ENCODE measurements around the gene SLC44A1. TPM values are rescaled to one million over a fixed set of nuclear protein-coding genes. Genes with fewer than 3 reads are reported as not detected.
A peak's percentile ranks its signal among the peaks of the same experiment; 100 is the strongest.
"Not testable (repeated sequence)": the region's sequence is repeated elsewhere in the genome, so short reads cannot be mapped to it uniquely, and the experiment has no call there.

SLC44A1 gene
- total and polyA plus RNA-seq, 2 experiments from 2014 or later, result 30.4 to 52.6 TPM

GRCh38 chr9:105262497-105262896, 18.0 kb downstream of the SLC44A1 start:
- no peaks in the 10 kb centered on the region for H3K9me3 ChIP-seq (ENCODE audit: low read depth)
- in situ Hi-C loops (cut with MboI), result no loop called here
- no peak for DNase-seq
- TF ChIP-seq EZH2 (IDR thresholded peaks at IDR 0.05; ENCODE audit: insufficient read depth, poor library complexity, severe bottlenecking) (no peak), EZH2phosphoT487 (IDR thresholded peaks at IDR 0.05; ENCODE audit: insufficient read depth, low read depth) (no peak)
- H3K27ac ChIP-seq, result no peak overlapping the region
- no peak overlapping the region for H2AFZ ChIP-seq
- H3K9me2 ChIP-seq (ENCODE audit: insufficient read depth), result no peaks in the 10 kb centered on the region
- H3K4me1 ChIP-seq (ENCODE audit: insufficient read depth), result peaks cover 23% of the 10 kb centered on the region; the same call in 1 of the 2 replicates
- H3F3A ChIP-seq (ENCODE audit: insufficient read depth), result no peaks in the 10 kb centered on the region
- 92 to 100% methylated on average over 2 of the region's 2 CpGs for WGBS, 2 experiments (ENCODE audit: low coverage in 1 of 2, low lambda C conversion rate in 2 of 2, missing lambda C conversion rate in 2 of 2)
- no peak overlapping the region for H3K4me3 ChIP-seq
- no peak overlapping the region for H3K9ac ChIP-seq
- no peaks in the 10 kb centered on the region for H3K36me3 ChIP-seq (ENCODE audit: low read depth)
- no peaks in the 10 kb centered on the region for H3K27me3 ChIP-seq (replicated peaks; ENCODE audit: insufficient read depth)
- peaks cover 97% of the 10 kb centered on the region for H3K79me2 ChIP-seq (ENCODE audit: insufficient read depth)
- no peaks in the 10 kb centered on the region for H4K20me1 ChIP-seq (ENCODE audit: insufficient read depth)
- H3K4me2 ChIP-seq (ENCODE audit: unreplicated experiment), result no peak overlapping the region

GRCh38 chr9:105264380-105264779, 19.9 kb downstream of the SLC44A1 start:
- WGBS, 2 experiments (ENCODE audit: low coverage in 1 of 2, low lambda C conversion rate in 2 of 2, missing lambda C conversion rate in 2 of 2), result 42 to 47% methylated on average over 4 of the region's 4 CpGs
- Histone ChIP-seq H2AFZ (0 out of 2 replicates have a peak overlapping the region, but pooled peaks have one; percentile 13), H3K4me1 (ENCODE audit: insufficient read depth) (peaks cover 17% of the 10 kb centered on the region; the same call in 1 of the 2 replicates), H3K27ac (peak overlapping the region; percentile 26; the same call in 1 of the 2 replicates), H3K9me3 (ENCODE audit: low read depth) (no peaks in the 10 kb centered on the region), H3K4me2 (ENCODE audit: unreplicated experiment) (no peak overlapping the region), H3K9ac (no peak overlapping the region), H3K36me3 (ENCODE audit: low read depth) (no peaks in the 10 kb centered on the region), H3K27me3 (replicated peaks; ENCODE audit: insufficient read depth) (no peaks in the 10 kb centered on the region), H3K79me2 (ENCODE audit: insufficient read depth) (peaks cover 97% of the 10 kb centered on the region), H3F3A (ENCODE audit: insufficient read depth) (no peaks in the 10 kb centered on the region), H3K9me2 (ENCODE audit: insufficient read depth) (no peaks in the 10 kb centered on the region), H3K4me3 (no peak overlapping the region), H4K20me1 (ENCODE audit: insufficient read depth) (no peaks in the 10 kb centered on the region)
- TF ChIP-seq EZH2 (IDR thresholded peaks at IDR 0.05; ENCODE audit: insufficient read depth, poor library complexity, severe bottlenecking), result no peak
- no peak for TF ChIP-seq EZH2phosphoT487 (IDR thresholded peaks at IDR 0.05; ENCODE audit: insufficient read depth, low read depth)
- DNase-seq, result peak; percentile 49
- in situ Hi-C loops (cut with MboI), result no loop called here

- H3K9me3 ChIP-seq (ENCODE audit: low read depth); H3K4me2 ChIP-seq (ENCODE audit: unreplicated experiment); in situ Hi-C loops (cut with MboI); H3F3A ChIP-seq (ENCODE audit: insufficient read depth); H3K27ac ChIP-seq; H3K36me3 ChIP-seq (ENCODE audit: low read depth); H3K27me3 ChIP-seq (replicated peaks; ENCODE audit: insufficient read depth); H3K4me3 ChIP-seq; H3K9me2 ChIP-seq (ENCODE audit: insufficient read depth); H4K20me1 ChIP-seq (ENCODE audit: insufficient read depth); H2AFZ ChIP-seq; H3K9ac ChIP-seq; H3K4me1 ChIP-seq (ENCODE audit: insufficient read depth); DNase-seq: not testable (repeated sequence)
- 96 to 98% methylated on average over 10 of the region's 10 CpGs for WGBS, 2 experiments (ENCODE audit: low coverage in 1 of 2, low lambda C conversion rate in 2 of 2, missing lambda C conversion rate in 2 of 2)
- H3K79me2 ChIP-seq (ENCODE audit: insufficient read depth), result peaks cover 97% of the 10 kb centered on the region
Observed at GRCh38 chr9:105268254-105268653, 23.8 kb downstream of the SLC44A1 start.

- no peaks in the 10 kb centered on the region for H3K27me3 ChIP-seq (replicated peaks; ENCODE audit: insufficient read depth)
- no peak overlapping the region for H2AFZ ChIP-seq
- in situ Hi-C loops (cut with MboI), result no loop called here
- H3K9me3 ChIP-seq (ENCODE audit: low read depth), result no peaks in the 10 kb centered on the region
- no peak for DNase-seq
- no peak overlapping the region for H3K4me3 ChIP-seq
- no peaks in the 10 kb centered on the region for H3K36me3 ChIP-seq (ENCODE audit: low read depth)
- H3K9ac ChIP-seq, result no peak overlapping the region
- H3F3A ChIP-seq (ENCODE audit: insufficient read depth), result no peaks in the 10 kb centered on the region
- no peaks in the 10 kb centered on the region for H4K20me1 ChIP-seq (ENCODE audit: insufficient read depth)
- no peak overlapping the region for H3K4me2 ChIP-seq (ENCODE audit: unreplicated experiment)
- peaks cover 97% of the 10 kb centered on the region for H3K79me2 ChIP-seq (ENCODE audit: insufficient read depth)
- H3K9me2 ChIP-seq (ENCODE audit: insufficient read depth), result no peaks in the 10 kb centered on the region
- no peak for TF ChIP-seq EZH2phosphoT487 (IDR thresholded peaks at IDR 0.05; ENCODE audit: insufficient read depth, low read depth)
- no peak for TF ChIP-seq EZH2 (IDR thresholded peaks at IDR 0.05; ENCODE audit: insufficient read depth, poor library complexity, severe bottlenecking)
- WGBS, 2 experiments (ENCODE audit: low coverage in 1 of 2, low lambda C conversion rate in 2 of 2, missing lambda C conversion rate in 2 of 2), result 93 to 100% methylated on average over 2 of the region's 2 CpGs
- H3K27ac ChIP-seq, result no peak overlapping the region
- peaks cover 1% of the 10 kb centered on the region; the same call in 1 of the 2 replicates for H3K4me1 ChIP-seq (ENCODE audit: insufficient read depth)
Observed at GRCh38 chr9:105269593-105269992, 25.1 kb downstream of the SLC44A1 start.

- no peak for DNase-seq
- no peak for TF ChIP-seq EZH2 (IDR thresholded peaks at IDR 0.05; ENCODE audit: insufficient read depth, poor library complexity, severe bottlenecking)
- TF ChIP-seq EZH2phosphoT487 (IDR thresholded peaks at IDR 0.05; ENCODE audit: insufficient read depth, low read depth), result no peak
- no peaks in the 10 kb centered on the region for H3K27me3 ChIP-seq (replicated peaks; ENCODE audit: insufficient read depth)
- H3F3A ChIP-seq (ENCODE audit: insufficient read depth), result no peaks in the 10 kb centered on the region
- H3K4me1 ChIP-seq (ENCODE audit: insufficient read depth), result no peaks in the 10 kb centered on the region
- no peak overlapping the region for H3K27ac ChIP-seq
- no peaks in the 10 kb centered on the region for H3K9me2 ChIP-seq (ENCODE audit: insufficient read depth)
- no peaks in the 10 kb centered on the region for H3K9me3 ChIP-seq (ENCODE audit: low read depth)
- no peak overlapping the region for H2AFZ ChIP-seq
- H3K9ac ChIP-seq, result no peak overlapping the region
- no peaks in the 10 kb centered on the region for H3K36me3 ChIP-seq (ENCODE audit: low read depth)
- H3K4me2 ChIP-seq (ENCODE audit: unreplicated experiment), result no peak overlapping the region
- no peak overlapping the region for H3K4me3 ChIP-seq
- H3K79me2 ChIP-seq (ENCODE audit: insufficient read depth), result peaks cover 97% of the 10 kb centered on the region
- in situ Hi-C loops (cut with MboI), result no loop called here
- WGBS, 2 experiments (ENCODE audit: low coverage in 1 of 2, low lambda C conversion rate in 2 of 2, missing lambda C conversion rate in 2 of 2), result 85 to 87% methylated on average over 4 of the region's 4 CpGs
- H4K20me1 ChIP-seq (ENCODE audit: insufficient read depth), result no peaks in the 10 kb centered on the region
Observed at GRCh38 chr9:105270711-105271110, 26.3 kb downstream of the SLC44A1 start.

All from GM23248 (cell line).